OCI-LY7 (cell line): ENCODE data around the gene ALPL.

Source experiments
- EZH2phosphoT487 ChIP-seq: fragments of 200-600 bp; sonication (generic); IDR thresholded peaks from 2 replicates; pipeline ENCODE4 v1.6.1; 2018; ENCODE audit warnings: low read depth, borderline replicate concordance, mild to moderate bottlenecking, mixed run types, antibody characterized with exemption, low read length, moderate library complexity, mixed read lengths
- TF ChIP-seq, protein P1 (sequence below): fragments of 200-600 bp; sonication (generic); conservative IDR thresholded peaks from 2 replicates; pipeline ENCODE4 v1.5.1; 2014; ENCODE audit warnings: mild to moderate bottlenecking, antibody characterized with exemption, low read length, moderate library complexity, mixed read lengths

DNA sequence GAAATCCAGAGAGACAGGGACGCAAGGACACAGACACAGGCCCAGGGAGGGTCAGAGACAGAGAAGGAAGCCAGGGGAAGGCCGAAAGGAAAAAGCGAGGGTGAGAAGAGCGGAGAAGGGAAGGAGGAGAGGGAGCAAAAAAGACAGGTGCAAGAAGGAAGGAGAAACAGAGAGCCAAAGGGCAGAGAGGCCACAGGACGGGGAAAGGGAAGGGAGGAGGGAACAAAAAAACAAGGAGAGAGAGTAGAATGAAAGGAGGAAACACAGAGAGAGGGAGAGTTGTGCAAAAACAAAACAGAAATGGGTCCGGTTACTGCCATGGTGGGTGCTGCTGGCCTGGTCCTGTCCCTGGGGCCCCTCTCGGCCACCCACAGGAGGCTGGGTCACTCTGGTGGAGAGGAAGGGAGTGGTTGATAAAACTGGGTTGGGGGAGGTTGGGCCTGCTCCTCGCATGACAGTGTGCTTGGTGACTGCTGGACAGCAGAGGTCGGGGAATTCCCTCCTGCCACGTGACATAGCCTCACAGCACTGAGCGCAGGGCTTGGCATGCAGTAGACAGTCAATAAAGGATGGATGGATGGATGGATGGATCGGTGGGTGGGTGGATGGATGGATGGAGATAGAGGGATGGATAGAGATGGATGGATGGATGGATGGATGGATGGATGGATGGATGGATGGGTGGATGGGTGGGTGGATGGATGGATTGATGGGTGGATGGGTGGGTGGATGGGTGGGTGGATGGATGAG lies 95.2 kb downstream of the ALPL start:
- TF ChIP-seq EZH2phosphoT487 = no peak
- TF ChIP-seq, protein P1, sequence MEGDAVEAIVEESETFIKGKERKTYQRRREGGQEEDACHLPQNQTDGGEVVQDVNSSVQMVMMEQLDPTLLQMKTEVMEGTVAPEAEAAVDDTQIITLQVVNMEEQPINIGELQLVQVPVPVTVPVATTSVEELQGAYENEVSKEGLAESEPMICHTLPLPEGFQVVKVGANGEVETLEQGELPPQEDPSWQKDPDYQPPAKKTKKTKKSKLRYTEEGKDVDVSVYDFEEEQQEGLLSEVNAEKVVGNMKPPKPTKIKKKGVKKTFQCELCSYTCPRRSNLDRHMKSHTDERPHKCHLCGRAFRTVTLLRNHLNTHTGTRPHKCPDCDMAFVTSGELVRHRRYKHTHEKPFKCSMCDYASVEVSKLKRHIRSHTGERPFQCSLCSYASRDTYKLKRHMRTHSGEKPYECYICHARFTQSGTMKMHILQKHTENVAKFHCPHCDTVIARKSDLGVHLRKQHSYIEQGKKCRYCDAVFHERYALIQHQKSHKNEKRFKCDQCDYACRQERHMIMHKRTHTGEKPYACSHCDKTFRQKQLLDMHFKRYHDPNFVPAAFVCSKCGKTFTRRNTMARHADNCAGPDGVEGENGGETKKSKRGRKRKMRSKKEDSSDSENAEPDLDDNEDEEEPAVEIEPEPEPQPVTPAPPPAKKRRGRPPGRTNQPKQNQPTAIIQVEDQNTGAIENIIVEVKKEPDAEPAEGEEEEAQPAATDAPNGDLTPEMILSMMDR = no peak
